Activated CD4-positive, alpha-beta T cell treated with anti-CD3 and anti-CD28 coated beads, Interleukin-2, amount 50 U/mL, for 16 hours (primary cell): ENCODE measurements around the gene KCNQ1.

Experiments
- DNase-seq: peaks from one replicate; pipeline ENCODE4 v3.0.0-alpha.2; 2020

The KCNQ1 gene

GRCh38 chr11:2539371-2540222, 94.8 kb downstream of the KCNQ1 start:
- DNase-seq = no peak

- no peak for DNase-seq
These were observed 95.6 kb downstream of the KCNQ1 start for GRCh38 chr11:2540223-2540991.

GRCh38 chr11:2540992-2541680, 96.3 kb downstream of the KCNQ1 start:
- no peak for DNase-seq

- no peak for DNase-seq
These were observed 97.1 kb downstream of the KCNQ1 start for GRCh38 chr11:2541881-2542361.

- no peak for DNase-seq
These were observed 97.6 kb downstream of the KCNQ1 start for GRCh38 chr11:2542406-2542805.

- DNase-seq = no peak
These were observed 103.0 kb downstream of the KCNQ1 start for GRCh38 chr11:2547806-2548205.

GRCh38 chr11:2548596-2548995, 103.8 kb downstream of the KCNQ1 start:
- no peak for DNase-seq

- DNase-seq = no peak
These were observed 104.3 kb downstream of the KCNQ1 start for GRCh38 chr11:2549080-2549479.

GRCh38 chr11:2549491-2549875, 104.7 kb downstream of the KCNQ1 start:
- no peak for DNase-seq

GRCh38 chr11:2549876-2550605, 105.2 kb downstream of the KCNQ1 start:
- DNase-seq = no peak

GRCh38 chr11:2550606-2550970, 105.8 kb downstream of the KCNQ1 start:
- DNase-seq = no peak

GRCh38 chr11:2551131-2551530, 106.3 kb downstream of the KCNQ1 start:
- DNase-seq = no peak

- DNase-seq = no peak
These were observed 107.4 kb downstream of the KCNQ1 start for GRCh38 chr11:2552210-2552609.

- no peak for DNase-seq
These were observed 108.4 kb downstream of the KCNQ1 start for GRCh38 chr11:2553198-2553597.

- no peak for DNase-seq
These were observed 109.1 kb downstream of the KCNQ1 start for GRCh38 chr11:2553886-2554285.

GRCh38 chr11:2554338-2555207, 109.8 kb downstream of the KCNQ1 start:
- no peak for DNase-seq

GRCh38 chr11:2555336-2555735, 110.5 kb downstream of the KCNQ1 start:
- no peak for DNase-seq

GRCh38 chr11:2555891-2556290, 111.1 kb downstream of the KCNQ1 start:
- DNase-seq = no peak

GRCh38 chr11:2557381-2557780, 112.6 kb downstream of the KCNQ1 start:
- DNase-seq = no peak

- DNase-seq = no peak
These were observed 113.6 kb downstream of the KCNQ1 start for GRCh38 chr11:2558397-2558796.

GRCh38 chr11:2558861-2559526, 114.2 kb downstream of the KCNQ1 start:
- DNase-seq = no peak
